CD4-positive, alpha-beta T cell treated with Interferon alpha-2 for 1 hour (primary cell): Measurements from ENCODE around the gene TMEM125.

Experiments used
- DNase-seq, 2 donors: peaks; one replicate each; pipeline ENCODE4 v3.0.0-alpha.2; 2020 to 2022

TMEM125 gene

GRCh38 chr1:43313771-43314170 lies 44.0 kb downstream of the TMEM125 start:
- DNase-seq: no peak

DNA sequence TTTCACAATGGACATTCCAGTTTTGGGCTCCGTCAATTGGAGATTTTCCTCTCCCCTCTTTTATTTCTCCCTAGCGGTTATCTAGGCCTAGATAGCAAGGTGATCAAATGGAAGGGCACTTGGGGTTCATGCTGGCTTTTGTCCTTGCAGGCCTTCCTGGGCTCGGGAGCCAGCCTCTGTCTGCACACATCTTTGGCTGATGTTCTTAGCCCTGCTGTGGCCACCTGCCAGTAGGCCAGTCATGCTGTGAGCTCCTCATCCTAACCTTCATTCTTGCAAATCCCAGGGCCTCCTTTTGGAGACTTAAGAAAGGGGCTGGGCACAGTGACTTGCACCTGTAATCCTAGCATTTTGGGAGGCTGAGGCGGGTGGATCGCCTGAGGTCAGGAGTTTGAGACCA lies 44.5 kb downstream of the TMEM125 start:
- no peak for DNase-seq

DNA sequence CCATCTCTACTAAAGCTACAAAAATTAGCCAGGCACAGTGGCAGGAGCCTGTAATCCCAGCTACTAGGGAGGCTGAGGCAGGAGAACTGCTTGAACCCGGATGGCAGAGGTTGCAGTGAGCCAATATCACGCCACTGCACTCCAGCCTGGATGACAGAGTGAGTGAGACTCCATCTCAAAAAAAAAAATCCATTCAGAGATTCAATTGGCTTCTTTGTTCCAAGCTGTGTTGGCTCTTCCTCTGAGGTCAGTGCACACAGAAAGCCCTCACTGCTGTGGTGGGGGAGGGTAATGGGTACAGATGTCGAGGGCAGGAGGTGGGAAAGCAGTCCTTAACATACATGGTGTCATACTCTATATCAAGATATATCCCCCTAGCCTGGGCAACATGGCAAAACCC lies 45.7 kb downstream of the TMEM125 start:
- no peak for DNase-seq

- no peak for DNase-seq
Observed at GRCh38 chr1:43315963-43316737, 46.4 kb downstream of the TMEM125 start.

GRCh38 chr1:43316738-43317520 lies 47.1 kb downstream of the TMEM125 start:
- no peak for DNase-seq

DNA sequence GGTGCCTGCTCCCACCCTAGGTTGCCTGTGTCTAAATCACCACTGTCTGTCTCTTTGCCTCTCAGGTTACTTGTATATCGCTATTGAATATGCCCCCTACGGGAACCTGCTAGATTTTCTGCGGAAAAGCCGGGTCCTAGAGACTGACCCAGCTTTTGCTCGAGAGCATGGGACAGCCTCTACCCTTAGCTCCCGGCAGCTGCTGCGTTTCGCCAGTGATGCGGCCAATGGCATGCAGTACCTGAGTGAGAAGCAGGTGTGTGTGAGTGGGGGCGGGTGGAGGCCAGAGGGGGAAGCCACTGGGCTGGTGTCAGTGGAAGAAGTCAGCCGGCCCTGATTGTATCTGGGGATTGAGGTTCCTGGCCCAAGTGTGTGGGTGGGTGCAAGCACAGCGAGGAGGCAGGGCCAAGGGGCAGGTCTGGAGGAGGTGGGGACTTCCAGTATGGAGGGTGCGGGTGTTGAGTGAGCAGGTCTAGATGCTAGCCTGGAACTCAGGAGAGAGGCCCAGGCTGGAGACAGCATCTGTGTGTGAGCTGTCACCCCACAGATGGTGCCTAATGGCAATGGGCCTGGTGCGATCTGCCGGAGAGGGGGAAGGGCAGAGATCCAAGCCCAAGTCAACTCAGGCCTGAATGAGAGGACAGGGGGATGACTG lies 48.2 kb downstream of the TMEM125 start:
- no peak for DNase-seq

DNA sequence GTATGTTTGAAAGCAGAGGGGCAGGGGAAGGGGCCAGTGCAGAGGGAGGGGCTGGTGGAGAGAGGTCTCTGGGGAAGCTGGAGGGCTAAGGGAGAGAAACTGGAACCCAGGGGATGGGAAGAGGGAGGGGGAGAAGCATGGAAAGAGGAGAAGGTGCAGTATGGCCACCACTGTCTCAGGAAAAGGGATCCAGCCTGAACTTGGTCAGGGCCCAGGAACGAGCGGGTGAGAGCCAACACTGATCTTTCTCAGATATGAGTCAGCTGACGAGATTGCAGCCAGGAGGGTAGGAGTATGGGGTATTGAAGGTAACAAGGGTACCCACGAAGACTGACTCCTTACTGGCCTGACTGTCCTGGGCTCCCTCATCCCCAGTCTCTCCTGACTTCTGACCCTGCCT lies 49.0 kb downstream of the TMEM125 start:
- no peak for DNase-seq

DNA sequence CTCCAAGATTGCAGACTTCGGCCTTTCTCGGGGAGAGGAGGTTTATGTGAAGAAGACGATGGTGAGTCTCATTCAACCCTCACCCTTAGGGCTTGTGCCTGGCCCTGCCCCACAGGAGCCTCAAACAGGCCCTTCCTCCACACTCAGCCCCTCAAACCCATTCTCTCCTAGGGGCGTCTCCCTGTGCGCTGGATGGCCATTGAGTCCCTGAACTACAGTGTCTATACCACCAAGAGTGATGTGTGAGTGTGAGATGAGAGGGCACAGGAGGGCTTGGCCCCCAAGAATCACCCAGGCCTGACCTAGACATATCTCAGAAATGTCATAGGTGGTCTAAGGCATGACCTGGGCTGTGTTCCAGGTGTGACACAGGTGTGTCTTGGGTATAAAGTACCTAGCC lies 49.5 kb downstream of the TMEM125 start:
- no peak for DNase-seq

GRCh38 chr1:43319766-43320165 lies 50.0 kb downstream of the TMEM125 start:
- no peak for DNase-seq

DNA sequence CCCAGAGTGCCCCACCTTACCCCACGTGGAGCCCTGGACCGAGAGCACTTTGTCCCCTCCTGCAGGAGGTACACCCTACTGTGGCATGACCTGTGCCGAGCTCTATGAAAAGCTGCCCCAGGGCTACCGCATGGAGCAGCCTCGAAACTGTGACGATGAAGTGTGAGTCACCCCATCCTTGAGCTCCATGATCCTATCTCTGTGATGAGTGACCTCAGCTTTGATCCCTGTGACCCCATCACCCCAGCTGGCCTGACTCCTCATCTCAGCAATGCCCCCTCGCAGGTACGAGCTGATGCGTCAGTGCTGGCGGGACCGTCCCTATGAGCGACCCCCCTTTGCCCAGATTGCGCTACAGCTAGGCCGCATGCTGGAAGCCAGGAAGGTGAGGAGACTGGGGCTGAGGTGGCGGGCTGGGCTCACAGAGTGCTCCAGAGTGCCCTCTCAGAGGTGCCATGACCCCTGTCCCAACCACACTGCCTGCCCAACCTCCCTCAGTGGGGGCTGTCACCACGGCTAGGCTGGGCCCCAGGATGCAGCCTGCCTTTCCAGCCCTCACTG lies 51.6 kb downstream of the TMEM125 start:
- no peak for DNase-seq

DNA sequence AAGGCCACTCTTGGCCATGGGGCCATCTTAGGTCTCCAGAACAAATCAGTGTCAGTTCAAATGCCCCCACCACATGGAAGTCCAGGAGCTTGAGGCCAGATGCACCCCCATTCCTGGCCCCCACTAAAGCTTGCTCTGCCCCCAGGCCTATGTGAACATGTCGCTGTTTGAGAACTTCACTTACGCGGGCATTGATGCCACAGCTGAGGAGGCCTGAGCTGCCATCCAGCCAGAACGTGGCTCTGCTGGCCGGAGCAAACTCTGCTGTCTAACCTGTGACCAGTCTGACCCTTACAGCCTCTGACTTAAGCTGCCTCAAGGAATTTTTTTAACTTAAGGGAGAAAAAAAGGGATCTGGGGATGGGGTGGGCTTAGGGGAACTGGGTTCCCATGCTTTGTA lies 52.7 kb downstream of the TMEM125 start:
- no peak for DNase-seq
